Measurements from ENCODE around the gene ALG3. TPM values are rescaled to one million over a fixed set of nuclear protein-coding genes. Genes with fewer than 3 reads are reported as not detected.
"Not testable (repeated sequence)": the region's sequence is repeated elsewhere in the genome, so short reads cannot be mapped to it uniquely, and the experiment has no call there.

The ALG3 gene
- polyA plus RNA-seq (ENCODE audit: insufficient read depth in 1 of 5, insufficient read length in 5 of 5, low replicate concordance in 1 of 5): 10 to 100 TPM; 23.0 to 37.6 (median 25.5) TPM
- long read RNA-seq, donor 1, transcript ALG3-201 (9 exons, 1,528 nt): major isoform, 7 of 26 reads
- long read RNA-seq, donor 1, partial matches to known transcripts: 11 of 26 reads
- long read RNA-seq, donor 1, other reads (novel, unspliced or antisense): 5 of 26 reads
- long read RNA-seq, donor 2, partial matches to known transcripts: 0 of 3 reads
- long read RNA-seq, donor 2, other reads (novel, unspliced or antisense): 0 of 3 reads
- long read RNA-seq, donor 3, partial matches to known transcripts: 11 of 16 reads
- long read RNA-seq, donor 3, other reads (novel, unspliced or antisense): 0 of 16 reads
- long read RNA-seq, donor 4, transcript ALG3-201 (9 exons, 1,528 nt): major isoform, 5 of 66 reads
- long read RNA-seq, donor 4, partial matches to known transcripts: 35 of 66 reads
- long read RNA-seq, donor 4, other reads (novel, unspliced or antisense): 24 of 66 reads
- long read RNA-seq, donor 5, transcript ALG3-201 (9 exons, 1,528 nt): major isoform, 9 of 12 reads
- long read RNA-seq, donor 5, partial matches to known transcripts: 0 of 12 reads
- long read RNA-seq, donor 5, other reads (novel, unspliced or antisense): 0 of 12 reads
- long read RNA-seq, donor 6, transcript ALG3-201 (9 exons, 1,528 nt): major isoform, 10 of 21 reads
- long read RNA-seq, donor 6, partial matches to known transcripts: 5 of 21 reads
- long read RNA-seq, donor 6, other reads (novel, unspliced or antisense): 5 of 21 reads
- long read RNA-seq, donor 7, transcript ALG3-201 (9 exons, 1,528 nt): major isoform, 5 of 7 reads
- long read RNA-seq, donor 7, partial matches to known transcripts: 0 of 7 reads
- long read RNA-seq, donor 7, other reads (novel, unspliced or antisense): 0 of 7 reads
- long read RNA-seq, donor 8, partial matches to known transcripts: 0 of 4 reads
- long read RNA-seq, donor 8, other reads (novel, unspliced or antisense): 0 of 4 reads

GRCh38 chr3:184248454-184249411 is at the start of gene ALG3:
TSS of gene ALG3 (minus strand) at chr3:184248962. CDS start at chr3:184248940, 22 bp downstream.
- peak; percentile 83 to 85 for DNase-seq

GRCh38 chr3:184296616-184297015 is 47.9 kb upstream of the ALG3 start:
- no peak for DNase-seq

DNA sequence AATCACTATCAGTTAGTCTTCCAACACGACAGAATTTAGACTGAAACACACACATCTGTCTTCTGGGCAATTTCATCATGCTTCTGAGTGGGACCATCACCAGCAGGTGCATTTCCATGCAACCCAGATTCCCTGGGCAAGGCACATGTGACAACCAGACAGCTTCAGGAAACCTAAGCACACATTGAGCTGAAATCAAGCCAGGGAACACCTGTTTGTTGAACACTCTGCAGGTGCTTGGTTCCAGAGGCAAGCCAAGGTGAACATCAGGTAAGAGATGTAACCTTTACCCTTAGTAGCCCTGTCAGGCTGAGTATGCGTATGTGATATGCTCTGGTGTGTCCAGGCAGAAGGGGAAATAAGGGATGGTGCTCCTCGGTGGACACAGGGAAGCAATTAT is 47.0 kb upstream of the ALG3 start:
- DNase-seq: no peak

GRCh38 chr3:184291738-184292445 is 43.1 kb upstream of the ALG3 start:
- no peak for DNase-seq

DNA sequence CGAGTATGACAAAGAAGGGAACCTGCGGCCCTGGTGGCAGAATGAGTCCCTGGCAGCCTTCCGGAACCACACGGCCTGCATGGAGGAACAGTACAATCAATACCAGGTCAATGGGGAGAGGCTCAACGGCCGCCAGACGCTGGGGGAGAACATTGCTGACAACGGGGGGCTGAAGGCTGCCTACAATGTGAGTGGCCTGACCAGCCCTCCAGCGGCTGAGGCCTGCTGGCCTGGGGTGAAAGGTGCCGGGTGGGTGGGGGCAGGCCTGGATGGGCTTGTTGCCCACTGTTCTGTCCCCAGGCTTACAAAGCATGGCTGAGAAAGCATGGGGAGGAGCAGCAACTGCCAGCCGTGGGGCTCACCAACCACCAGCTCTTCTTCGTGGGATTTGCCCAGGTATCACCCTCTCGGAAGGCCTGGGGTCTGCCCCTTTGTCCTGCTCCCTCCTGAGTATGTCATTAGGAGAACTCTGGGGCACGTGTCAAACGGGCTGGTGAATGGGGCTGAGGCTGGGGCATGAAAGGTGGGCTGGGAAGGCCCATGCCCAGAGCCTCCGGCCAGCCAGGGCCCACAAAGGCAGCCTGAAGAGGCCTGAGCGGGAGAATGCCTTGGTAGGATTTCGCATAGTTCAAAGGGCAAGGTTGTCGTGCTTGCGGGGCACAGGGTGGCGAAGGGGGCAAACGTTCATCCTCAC is 42.4 kb upstream of the ALG3 start:
- DNase-seq: no peak

- no peak for DNase-seq
Observed at GRCh38 chr3:184290331-184290730, 41.6 kb upstream of the ALG3 start.

DNA sequence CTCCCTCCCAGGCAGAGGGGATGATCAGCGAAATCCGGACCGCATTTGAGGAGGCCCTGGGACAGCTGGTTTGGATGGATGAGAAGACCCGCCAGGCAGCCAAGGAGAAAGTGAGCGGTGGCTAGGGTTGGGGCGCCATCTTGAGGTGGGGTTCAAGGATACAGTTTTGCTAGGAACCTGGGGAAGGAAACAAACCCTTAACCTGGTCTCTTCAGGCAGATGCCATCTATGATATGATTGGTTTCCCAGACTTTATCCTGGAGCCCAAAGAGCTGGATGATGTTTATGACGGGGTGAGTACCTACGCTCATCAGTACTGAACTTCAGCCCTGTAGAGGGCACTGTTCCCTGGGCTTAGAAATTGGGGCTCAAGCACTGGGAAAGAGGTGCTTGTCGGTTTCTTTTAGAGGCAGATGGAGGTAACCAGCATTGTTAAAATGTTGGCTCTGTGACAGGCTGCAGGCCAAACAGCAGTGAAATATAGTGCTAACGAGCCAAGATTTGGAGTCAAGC is 40.7 kb upstream of the ALG3 start:
- DNase-seq: no peak

DNA sequence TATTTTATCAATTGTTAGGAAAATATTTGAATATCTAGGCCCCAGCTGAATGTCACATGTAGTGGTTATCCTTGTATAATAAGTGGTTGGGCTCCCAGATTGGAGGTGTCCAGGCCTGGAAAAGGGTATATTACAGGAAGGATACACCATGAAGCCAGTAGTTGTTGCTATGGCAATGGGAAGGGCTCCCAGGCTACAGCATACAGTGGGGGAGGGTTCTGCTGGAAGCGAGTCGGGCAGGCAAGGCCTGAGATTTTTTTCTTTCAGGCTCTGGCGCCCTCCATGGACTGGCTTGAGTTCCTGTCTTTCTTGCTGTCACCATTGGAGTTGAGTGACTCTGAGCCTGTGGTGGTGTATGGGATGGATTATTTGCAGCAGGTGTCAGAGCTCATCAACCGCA is 35.9 kb upstream of the ALG3 start:
- DNase-seq: peak; percentile 34 to 52

- DNase-seq: no peak
Observed at GRCh38 chr3:184283681-184284080, 34.9 kb upstream of the ALG3 start.

- DNase-seq: no peak
Observed at GRCh38 chr3:184282941-184283340, 34.2 kb upstream of the ALG3 start.

DNA sequence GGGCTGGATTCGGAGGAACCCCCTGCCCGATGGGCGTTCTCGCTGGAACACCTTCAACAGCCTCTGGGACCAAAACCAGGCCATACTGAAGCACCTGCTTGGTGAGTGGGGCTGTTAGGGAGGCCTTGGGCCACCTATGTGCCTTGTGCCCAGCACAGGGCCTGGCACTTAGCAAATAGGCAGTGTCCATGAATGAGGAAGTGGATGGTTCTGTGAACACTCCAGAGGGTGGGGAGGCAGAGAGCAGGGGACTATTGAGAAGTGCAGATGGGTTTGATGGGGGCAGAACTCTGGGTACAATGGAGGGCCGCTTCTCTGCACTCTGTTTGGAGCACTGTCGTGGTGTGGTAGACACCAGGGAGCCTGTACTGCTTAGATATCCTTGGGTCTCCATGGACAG is 28.6 kb upstream of the ALG3 start:
- DNase-seq: no peak

- DNase-seq: no peak
Observed at GRCh38 chr3:184275961-184276910, 27.5 kb upstream of the ALG3 start, which contains the start of gene ECE2. TSS of gene ECE2 (plus strand) at chr3:184276022. CDS start at chr3:184276154, 132 bp downstream.

GRCh38 chr3:184275381-184275701 is 26.6 kb upstream of the ALG3 start:
- no peak for DNase-seq

- no peak for DNase-seq
Observed at GRCh38 chr3:184272269-184272668, 23.5 kb upstream of the ALG3 start.

- not testable (repeated sequence) for DNase-seq
Observed at GRCh38 chr3:184267249-184267648, 18.5 kb upstream of the ALG3 start.

DNA sequence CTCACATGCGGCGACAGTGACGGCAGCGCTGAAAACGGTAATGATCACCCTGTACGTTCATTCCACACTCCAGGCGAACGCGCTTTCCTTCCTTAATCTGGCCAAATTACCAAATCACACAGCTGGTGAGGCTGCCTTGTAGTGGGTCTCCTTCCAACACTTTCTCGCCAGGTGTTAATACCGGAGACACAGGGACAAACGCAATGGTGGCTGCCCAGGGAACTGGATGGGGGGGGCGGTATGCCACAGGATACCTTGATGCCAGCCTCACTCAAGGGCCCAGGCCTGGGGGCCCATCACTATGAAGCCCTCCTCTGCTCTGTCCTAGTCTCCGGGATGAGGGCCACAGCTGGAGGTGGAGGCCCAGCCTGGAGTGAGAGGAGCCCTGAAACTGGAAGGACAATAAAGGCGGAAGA is 14.0 kb upstream of the ALG3 start:
- no peak for DNase-seq

DNA sequence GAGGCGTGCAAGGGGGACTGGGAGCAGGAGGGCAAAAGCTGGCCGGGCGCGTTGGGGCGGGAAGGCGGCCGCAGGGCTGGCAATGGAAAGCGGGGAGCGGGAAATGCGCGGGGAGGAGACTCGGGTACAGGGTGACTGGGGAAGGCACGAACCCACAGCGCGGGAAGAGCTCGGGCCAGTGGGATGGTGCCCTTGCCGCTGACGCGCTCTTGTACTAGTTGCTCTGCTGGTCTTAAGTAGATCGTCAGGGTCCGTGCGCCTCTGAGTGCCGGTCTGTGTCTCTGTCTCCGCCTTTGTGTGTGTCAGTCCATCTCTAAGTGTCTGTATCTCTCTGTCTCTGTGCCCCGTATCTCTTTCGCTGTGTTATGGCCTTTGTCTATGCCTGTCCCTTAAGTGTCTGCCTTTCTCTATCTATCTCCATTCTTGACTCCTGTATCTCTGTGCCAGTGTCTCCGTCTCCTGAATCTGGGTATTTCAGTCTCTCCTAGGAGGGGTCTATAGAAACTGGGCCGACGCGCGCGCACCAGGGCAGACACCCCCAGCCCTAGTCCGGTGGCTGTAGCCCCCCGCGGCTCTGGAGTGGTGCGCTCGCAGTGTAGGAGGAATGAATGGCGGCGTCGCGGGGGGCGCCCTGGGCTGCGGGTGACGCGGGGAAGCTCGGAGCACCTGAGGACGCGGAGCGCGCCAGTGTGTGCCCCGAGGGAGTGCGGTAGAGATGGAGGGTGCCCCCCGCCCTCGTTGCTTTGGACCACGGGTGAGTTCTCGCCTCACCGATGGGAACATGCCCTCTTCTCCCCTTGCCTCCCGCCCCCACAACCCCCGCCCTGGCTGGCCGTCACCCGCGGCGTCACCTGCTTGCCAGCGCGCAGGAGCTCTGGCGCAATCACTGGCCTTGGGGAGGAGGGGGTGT is 13.3 kb upstream of the ALG3 start:
- no peak for DNase-seq

Measured in right lung (tissue), 10 donors.